GM21825 (cell line): ENCODE results near the gene IQGAP2.
"Not testable (repeated sequence)": the region's sequence is repeated elsewhere in the genome, so short reads cannot be mapped to it uniquely, and the experiment has no call there.

Experiments
- ATAC-seq: cut with Tn5 transposase; IDR thresholded peaks from one replicate; pipeline ENCODE4 v1.9.1; 2021; ENCODE audit warnings: mild to moderate bottlenecking, moderate library complexity; ENCODE audit not compliant: unreplicated experiment

IQGAP2 gene

GRCh38 chr5:76414788-76415187 lies 11.7 kb downstream of the IQGAP2 start:
- ATAC-seq: no peak

- no peak for ATAC-seq
Observed at GRCh38 chr5:76415855-76416254, 12.8 kb downstream of the IQGAP2 start.

- no peak for ATAC-seq
Observed at GRCh38 chr5:76419597-76420298, 16.7 kb downstream of the IQGAP2 start.

- ATAC-seq: no peak
Observed at GRCh38 chr5:76422227-76422626, 19.1 kb downstream of the IQGAP2 start.

- no peak for ATAC-seq
Observed at GRCh38 chr5:76422742-76423141, 19.7 kb downstream of the IQGAP2 start.

- no peak for ATAC-seq
Observed at GRCh38 chr5:76425146-76425545, 22.1 kb downstream of the IQGAP2 start.

- no peak for ATAC-seq
Observed at GRCh38 chr5:76425928-76426804, 23.1 kb downstream of the IQGAP2 start.

- no peak for ATAC-seq
Observed at GRCh38 chr5:76427206-76428140, 24.4 kb downstream of the IQGAP2 start.

- ATAC-seq: not testable (repeated sequence)
Observed at GRCh38 chr5:76428550-76428949, 25.5 kb downstream of the IQGAP2 start.

- no peak for ATAC-seq
Observed at GRCh38 chr5:76433261-76433660, 30.2 kb downstream of the IQGAP2 start.

- ATAC-seq: not testable (repeated sequence)
Observed at GRCh38 chr5:76437507-76437906, 34.4 kb downstream of the IQGAP2 start.

- no peak for ATAC-seq
Observed at GRCh38 chr5:76438025-76438424, 34.9 kb downstream of the IQGAP2 start.

GRCh38 chr5:76439201-76439600 lies 36.1 kb downstream of the IQGAP2 start:
- no peak for ATAC-seq

- no peak for ATAC-seq
Observed at GRCh38 chr5:76439929-76440328, 36.8 kb downstream of the IQGAP2 start.

- ATAC-seq: no peak
Observed at GRCh38 chr5:76441101-76441500, 38.0 kb downstream of the IQGAP2 start.

- no peak for ATAC-seq
Observed at GRCh38 chr5:76441890-76442673, 39.0 kb downstream of the IQGAP2 start.

- ATAC-seq: no peak
Observed at GRCh38 chr5:76443066-76443800, 40.1 kb downstream of the IQGAP2 start.

- no peak for ATAC-seq
Observed at GRCh38 chr5:76445063-76445462, 42.0 kb downstream of the IQGAP2 start.

GRCh38 chr5:76445830-76446229 lies 42.7 kb downstream of the IQGAP2 start:
- no peak for ATAC-seq

- ATAC-seq: no peak
Observed at GRCh38 chr5:76446776-76447175, 43.7 kb downstream of the IQGAP2 start.
